ENCODE data around the gene CDH15. TPM values are rescaled to one million over a fixed set of nuclear protein-coding genes. Genes with fewer than 3 reads are reported as not detected.
A peak's percentile ranks its signal among the peaks of the same experiment; 100 is the strongest.

CDH15 gene
- total RNA-seq, 1 donor, result under 0.01 TPM

- TF ChIP-seq CTCF (IDR thresholded peaks at IDR 0.05; ENCODE audit: insufficient read depth, low read depth, low read length), result no peak
- no peak for DNase-seq (ENCODE audit: low read depth)
Observed at GRCh38 chr16:89198417-89199240, 27.1 kb downstream of the CDH15 start.

GRCh38 chr16:89199241-89200123 lies 27.9 kb downstream of the CDH15 start:
- no peak overlapping the region for H3K4me3 ChIP-seq (ENCODE audit: low read depth, low read length)
- TF ChIP-seq CTCF (IDR thresholded peaks at IDR 0.05; ENCODE audit: insufficient read depth, low read depth, low read length), result no peak
- DNase-seq (ENCODE audit: low read depth), result no peak

More at GRCh38 chr16:89198417-89199240, 27.1 kb downstream of the CDH15 start:
- no peak overlapping the region for H3K4me3 ChIP-seq (ENCODE audit: low read depth, low read length)

- DNase-seq (ENCODE audit: low read depth), result no peak
- no peak for TF ChIP-seq CTCF (IDR thresholded peaks at IDR 0.05; ENCODE audit: insufficient read depth, low read depth, low read length)
- H3K4me3 ChIP-seq (ENCODE audit: low read depth, low read length), result peak within 1 kb of the TSS; percentile 40
Observed at GRCh38 chr16:89200124-89200849, 28.7 kb downstream of the CDH15 start, which contains the start of gene SLC22A31. TSS of gene SLC22A31 (minus strand) at chr16:89200537. CDS start at chr16:89200501, 36 bp downstream.

GRCh38 chr16:89200850-89201411 lies 29.4 kb downstream of the CDH15 start:
- no peak for TF ChIP-seq CTCF (IDR thresholded peaks at IDR 0.05; ENCODE audit: insufficient read depth, low read depth, low read length)
- peak overlapping the region; percentile 33 for H3K4me3 ChIP-seq (ENCODE audit: low read depth, low read length)
- no peak for DNase-seq (ENCODE audit: low read depth)

DNA sequence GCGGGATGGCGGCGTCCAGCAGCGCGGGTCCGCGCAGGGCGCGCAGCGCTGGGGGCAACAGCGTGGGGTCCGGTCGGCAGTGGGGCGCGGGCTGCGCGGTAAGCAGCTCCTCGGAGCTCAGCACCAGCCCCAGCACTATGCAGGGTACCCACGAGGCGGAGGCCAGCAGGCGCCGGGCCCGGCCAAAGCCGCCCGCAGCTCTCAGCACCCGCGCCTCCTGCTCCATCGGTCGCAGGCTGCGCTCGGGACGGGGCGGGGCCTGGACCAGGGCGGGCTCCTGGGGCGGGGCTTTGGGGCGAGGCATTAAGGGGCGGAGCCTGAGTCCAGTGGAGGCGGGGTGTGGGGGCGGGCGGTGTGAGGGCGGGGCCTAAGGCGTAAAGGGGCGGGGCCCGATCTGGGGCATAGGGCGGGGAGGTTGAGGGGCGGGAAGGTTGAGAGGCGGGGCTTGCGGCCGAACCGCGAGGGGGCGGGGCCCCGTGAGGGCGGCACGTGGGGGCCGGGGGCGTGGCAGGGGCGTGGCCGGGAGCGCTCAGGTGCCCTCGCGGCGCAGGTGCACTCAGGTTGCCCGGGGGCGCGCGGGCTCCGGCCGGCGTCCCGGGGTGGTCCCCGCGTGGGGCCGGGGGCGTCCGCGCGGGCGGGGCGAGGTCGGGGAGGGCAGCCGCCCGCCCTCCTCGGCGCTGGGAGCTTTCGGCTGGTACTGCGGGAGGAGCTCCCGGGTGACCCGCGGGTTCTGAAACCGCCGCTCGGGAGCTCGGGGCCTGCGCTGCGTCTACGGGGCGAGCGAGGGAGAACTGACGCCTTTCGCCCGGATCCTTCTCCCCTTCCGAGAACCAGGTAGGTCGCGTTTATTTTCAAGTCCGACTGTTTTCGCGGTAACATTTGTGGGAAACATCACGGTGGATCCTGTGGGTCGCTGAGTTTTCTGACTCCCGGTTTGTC lies 30.2 kb downstream of the CDH15 start:
- TF ChIP-seq CTCF (IDR thresholded peaks at IDR 0.05; ENCODE audit: insufficient read depth, low read depth, low read length), result no peak
- peak overlapping the region; percentile 40 for H3K4me3 ChIP-seq (ENCODE audit: low read depth, low read length)
- DNase-seq (ENCODE audit: low read depth), result peak; percentile 67
